Stimulated activated naive CD8-positive, alpha-beta T cell treated with anti-CD3 and anti-CD28 coated beads, Interleukin-15, Interleukin-2, amounts not matched to agents 100 U/mL and 50 U/mL, for 24 hours (primary cell): ENCODE results near the gene TMC1.

Experiments used
- ATAC-seq: fragments of 150-1000 bp; cut with Tn5 transposase; one replicate; pipeline ENCODE4 v1.10.0; 2021
- DNase-seq: peaks from one replicate; pipeline ENCODE4 v3.0.0; 2021

Gene TMC1

DNA sequence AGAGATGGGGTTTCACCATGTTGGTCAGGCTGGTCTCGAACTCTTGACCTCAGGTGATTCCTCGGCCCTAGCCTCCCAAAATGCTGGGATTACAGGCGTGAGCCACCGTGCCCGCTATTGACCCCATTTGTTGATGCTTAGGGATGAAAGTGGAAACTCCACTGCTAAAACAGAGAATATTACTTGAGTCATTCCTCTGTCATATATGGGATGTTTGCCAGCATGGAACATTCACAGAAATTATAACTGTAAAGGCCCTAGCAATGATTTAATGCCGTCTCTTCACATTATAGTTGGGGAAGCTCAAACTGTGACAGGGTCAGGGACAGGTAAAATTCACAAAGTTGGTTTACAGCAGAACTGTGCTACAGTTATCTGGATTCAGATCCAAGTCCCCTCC is 94.5 kb downstream of the TMC1 start:
- no peak for DNase-seq
- no peak for ATAC-seq

DNA sequence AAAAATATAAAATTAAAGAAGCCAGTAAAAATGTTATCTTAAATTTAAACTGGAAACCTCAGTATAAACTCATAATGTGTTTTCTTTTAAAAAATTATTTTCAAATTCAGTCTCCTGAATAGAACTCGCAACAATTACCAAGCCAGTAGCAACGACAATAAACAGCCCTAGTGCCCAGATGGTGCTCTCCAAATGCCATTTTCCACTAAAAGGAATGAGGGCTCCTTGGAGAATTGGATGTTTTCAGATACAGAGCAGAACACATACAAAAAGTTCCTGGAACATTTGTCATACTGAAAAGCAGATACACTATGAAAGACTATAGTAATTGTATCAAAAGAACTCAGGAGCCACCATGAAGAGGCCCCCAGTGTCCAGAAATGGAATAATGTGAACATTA is 97.4 kb downstream of the TMC1 start:
- DNase-seq (no peak), ATAC-seq (no peak)

DNA sequence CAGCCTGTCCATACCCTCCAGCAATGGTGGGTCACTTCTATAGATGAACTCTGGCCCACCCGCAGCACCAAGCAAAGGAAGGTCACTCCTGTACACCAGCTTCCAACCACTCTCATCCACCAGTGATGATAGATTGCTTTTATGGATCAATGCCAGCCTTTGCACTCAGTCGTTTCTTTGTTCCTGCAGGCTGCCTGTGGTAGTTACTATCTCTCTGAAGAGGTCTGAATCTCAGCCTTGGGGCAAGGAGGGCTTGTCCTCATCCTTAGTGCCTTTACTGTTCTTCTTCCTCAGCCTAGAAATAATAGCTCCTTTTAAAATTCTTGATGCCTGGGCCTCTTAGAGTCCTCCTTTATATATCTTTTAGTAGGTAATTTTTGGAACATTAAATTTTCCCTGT is 100.8 kb downstream of the TMC1 start:
- DNase-seq: no peak
- ATAC-seq: no peak

DNA sequence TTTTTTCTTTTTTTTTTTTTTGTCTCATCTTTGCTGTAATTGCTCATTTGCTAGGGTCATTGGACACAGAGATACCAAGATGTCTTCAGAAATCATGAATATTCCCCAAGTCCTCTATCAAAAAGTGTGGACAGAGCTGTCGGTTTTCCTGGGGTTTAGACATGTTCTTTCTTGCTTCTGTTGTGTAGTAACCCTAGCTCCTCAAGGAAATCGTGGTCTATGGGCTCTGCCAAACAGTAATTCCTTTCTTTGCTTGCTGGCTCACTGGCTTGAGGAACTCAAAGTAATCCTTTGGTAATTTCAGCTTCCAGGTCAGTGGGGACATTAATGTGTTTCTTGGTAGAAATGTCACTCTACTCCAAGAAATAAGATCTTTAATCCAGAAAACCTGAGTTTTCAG is 101.7 kb downstream of the TMC1 start:
- ATAC-seq: no peak
- no peak for DNase-seq

DNA sequence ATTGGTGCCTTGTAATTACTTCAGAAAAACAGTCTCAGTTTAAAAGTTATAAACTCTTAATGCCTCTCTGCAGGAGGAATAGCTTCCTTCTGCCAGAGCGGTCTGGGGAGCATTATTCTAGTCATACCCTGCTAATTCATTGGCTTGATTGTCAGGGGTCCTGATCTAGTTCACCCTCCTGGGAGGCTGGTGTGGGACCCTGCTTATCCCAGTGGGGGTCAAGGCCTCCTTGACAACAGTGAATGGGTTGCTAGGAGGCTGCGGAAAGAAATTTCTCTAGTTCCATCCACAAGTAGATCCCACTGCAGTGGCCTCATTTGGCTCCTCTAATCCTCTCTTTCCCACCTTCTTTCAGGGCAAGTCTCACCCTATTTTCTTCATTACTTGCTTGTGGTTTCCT is 105.7 kb downstream of the TMC1 start:
- ATAC-seq (no peak), DNase-seq (no peak)

DNA sequence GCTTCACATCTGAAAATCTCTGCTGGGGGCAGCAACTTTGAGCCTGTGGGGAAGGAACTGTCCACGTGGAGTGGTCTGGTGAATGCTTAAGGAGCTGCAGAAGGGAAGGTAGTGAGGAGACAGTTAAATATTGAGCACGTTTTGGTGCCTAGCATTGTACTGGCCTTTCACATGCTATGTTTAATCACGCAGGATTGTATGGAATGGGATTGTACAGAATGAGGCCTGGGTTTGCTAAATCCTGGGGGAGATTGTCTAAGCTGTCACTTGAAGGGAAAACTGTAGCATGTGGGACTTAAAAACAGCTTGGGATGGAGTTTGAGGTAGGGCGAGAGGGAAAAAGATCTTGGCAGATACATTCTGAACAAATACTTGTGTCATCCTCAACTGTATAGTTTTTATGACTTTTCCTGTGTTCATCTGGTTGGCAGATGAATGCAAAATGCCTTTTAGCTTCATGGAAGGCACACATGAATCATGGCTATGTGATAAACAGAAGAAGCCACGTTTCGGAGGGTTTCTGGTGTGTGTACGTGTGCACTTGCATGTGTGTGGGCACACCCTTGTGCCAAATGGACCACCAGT is 106.6 kb downstream of the TMC1 start:
- ATAC-seq: no peak
- no peak for DNase-seq

DNA sequence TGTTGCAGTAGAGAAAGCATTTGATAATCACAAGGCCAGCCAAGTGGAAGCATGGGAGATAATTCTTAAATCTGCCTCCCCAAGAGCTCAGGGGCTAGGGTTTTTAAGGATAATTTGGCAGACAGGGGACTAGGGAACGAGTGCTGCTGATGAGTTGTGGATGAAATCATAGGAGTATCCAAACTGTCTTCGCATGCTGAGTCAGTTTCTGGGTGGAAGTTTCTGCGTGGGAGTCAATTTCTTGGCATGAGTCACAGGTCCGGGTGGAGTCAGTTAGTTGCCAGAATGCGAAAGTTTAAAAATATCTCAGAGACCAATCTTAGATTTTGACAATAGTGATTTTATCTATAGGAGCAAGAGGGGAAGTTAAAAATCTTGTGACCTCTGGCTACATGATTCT is 112.6 kb downstream of the TMC1 start:
- ATAC-seq (peak; percentile 43), DNase-seq (peak; percentile 16)

DNA sequence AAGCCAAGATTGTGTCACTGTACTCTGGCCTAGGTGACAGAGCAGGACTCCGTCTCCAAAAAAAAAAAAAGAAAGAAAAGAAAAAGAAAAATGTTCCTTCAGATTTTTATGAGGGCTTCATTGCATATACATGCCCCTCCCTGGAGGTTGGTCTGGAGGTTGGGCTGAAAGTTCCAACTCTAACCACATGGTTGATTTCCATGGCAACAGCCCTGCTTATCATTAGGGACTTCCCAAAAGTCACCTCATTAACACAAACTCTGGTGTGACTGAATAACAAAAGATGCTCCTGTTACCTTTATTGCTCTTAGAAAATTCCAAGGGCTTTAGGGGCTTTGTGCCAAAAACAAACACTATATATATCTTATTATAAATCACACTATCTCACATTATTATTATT is 113.8 kb downstream of the TMC1 start:
- ATAC-seq (peak; percentile 81), DNase-seq (peak; percentile 6)

DNA sequence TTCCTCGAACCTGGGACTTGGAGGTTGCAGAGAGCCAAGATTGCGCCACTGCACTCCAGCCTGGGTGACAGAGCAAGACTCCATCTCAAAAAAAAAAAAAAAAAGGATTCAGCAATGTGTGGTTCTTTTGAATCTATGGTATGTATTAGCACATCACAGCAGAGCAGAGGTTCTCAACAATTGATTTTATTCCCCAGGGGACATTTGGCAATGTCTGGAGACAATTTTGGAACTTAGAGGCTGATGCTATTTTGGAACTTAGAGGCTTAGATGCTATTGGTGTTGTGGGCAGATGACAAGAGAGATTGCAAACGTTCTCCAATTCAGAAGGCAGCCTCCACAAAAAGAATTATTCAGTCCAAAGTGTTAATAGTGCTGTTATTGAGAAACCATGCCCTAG is 115.2 kb downstream of the TMC1 start:
- no peak for DNase-seq
- no peak for ATAC-seq

DNA sequence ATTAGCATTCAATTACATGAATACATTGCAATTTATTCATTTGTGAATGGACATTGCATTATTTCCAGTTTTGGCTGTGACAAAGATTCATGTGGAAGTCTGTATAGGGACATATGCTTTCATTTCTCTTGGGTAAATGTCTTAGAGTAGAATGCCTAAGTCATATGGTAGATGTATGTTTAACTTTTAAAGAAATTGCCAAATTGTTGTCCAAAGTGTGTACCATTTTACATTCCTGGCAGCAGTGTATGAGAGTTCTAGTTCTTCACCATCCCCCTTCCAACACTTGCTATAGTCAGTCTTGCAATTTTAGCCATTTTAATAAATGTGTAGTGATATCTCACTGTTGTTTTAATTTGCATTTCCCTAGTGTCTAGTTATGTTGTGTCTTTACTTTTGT is 122.2 kb downstream of the TMC1 start:
- DNase-seq (no peak), ATAC-seq (no peak)

DNA sequence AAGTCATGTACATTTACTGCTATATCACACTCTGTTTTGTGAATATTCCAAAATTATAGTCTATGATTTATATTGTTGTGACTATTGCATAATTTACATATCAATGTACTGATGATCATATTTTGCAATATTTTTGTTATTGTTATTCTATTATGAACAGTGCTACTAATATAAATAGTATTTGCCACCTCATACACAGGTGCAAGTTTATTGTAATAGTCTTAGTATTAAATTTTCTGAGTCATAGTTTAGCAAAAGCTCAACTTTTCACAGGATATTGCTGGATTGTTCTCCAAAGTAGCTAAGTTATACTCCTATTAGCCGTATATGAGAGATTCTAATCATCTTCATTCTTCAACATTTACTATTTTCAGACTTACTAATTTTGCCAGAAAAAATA is 124.7 kb downstream of the TMC1 start:
- no peak for DNase-seq
- ATAC-seq: no peak

DNA sequence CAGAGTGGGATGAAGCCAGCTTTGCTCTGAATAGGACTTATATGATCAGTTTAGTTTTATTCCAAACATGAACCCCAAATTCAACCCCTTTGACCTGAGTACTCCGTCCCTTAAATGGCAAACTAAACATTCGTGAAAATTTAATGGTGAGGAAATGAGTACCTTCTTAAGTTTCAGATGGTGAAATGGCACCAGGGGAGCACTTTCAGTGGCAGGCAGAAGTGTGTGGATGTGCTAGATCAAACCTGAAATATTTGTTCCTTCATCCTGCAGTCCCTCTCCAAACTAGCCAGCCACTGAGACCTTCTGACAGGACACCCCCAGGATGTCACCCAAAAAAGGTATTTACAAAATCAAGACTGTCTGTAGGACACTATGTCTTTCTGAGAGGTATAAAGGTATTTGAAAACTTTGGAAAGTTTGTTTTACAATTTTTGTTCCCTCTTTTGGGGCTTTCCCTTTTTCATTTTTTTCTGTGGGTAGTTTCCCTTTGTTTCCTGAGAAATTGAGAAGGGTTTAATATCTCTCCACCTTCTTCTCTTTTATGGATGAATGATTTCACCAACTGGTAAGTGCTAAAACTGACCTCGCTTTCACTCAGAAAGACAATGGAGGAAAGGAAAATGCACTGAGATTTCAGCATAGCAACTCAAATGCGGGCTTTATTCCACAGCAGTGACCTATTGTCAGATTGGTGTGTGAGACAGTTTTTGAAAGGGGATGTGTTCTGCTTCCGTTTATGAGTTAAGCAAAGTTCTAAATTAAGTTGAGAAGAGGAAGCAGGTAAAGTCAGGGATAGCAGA is 127.1 kb downstream of the TMC1 start:
- ATAC-seq (no peak), DNase-seq (no peak)

DNA sequence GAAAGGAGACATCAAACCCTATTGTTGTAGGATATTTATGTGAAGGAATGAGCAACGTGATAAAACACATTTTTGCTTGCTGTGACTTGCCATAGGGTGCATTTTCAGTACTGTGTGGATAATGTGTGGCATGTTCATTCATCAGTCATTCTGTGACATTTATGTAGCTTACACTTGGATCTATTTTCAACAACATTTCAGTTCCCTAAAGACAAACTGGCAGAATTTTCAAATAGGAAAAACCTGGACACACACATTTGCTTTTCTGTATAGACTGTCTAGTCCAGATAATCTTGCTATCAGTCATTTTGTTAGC is 127.7 kb downstream of the TMC1 start:
- no peak for DNase-seq
- no peak for ATAC-seq

DNA sequence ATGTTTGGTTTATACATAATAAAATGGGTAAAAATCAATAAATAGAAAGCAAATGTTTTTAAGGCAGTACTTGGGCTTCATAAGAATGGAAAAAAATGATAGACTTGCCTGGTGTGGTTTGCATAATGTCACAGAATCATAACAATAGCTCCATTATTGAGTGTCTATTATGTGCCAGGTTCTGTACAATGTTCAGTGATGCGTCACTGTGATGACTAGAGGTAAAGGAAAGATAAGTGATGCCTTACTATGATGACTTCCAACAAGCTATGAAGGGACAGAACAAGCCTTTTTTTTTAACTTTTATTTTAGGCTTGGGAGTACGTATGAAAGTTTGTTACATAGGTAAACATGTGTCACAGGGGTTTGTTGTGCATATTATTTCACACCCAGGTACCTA is 128.8 kb downstream of the TMC1 start:
- no peak for ATAC-seq

DNA sequence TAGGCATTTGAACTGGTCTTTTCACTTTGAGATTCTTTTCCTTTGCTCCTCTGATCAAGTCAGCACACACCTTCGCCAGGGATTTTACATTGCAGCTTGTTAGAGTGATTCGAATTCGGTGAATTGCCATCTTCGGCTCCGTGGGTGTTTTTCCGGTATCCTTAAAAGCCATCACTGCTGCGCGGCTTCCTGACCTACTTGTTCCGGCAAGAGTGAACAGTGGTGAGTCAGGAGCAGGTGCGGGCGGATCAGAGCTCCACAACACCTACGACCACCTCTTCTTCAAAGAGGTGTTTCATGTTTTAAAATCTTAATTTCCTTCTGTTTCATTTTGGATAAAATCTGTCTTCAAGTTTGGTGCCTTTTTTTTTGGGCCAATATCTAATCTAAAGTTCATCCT is 134.6 kb downstream of the TMC1 start:
- DNase-seq: no peak
- no peak for ATAC-seq

More for the DNA sequence above, 128.8 kb downstream of the TMC1 start:
- no peak for DNase-seq

DNA sequence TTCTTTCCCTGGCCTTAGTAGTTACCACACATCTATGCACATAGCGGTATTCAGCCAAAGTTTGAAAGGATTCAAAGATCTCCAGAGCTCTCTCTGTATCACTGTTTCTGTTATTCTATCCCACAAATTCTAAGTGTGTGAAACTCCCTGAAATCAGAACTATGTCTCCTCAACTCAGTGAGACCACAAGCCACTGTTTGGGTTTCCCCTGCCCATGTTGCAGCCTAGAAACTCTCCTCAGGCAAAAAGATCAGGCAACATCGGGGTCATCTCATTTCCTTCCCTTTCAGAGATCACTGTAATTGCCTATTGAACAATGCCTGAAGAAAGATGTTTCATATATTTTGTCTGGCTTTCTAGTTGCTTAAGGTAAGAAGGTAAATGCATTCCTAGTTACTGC is 135.6 kb downstream of the TMC1 start:
- no peak for ATAC-seq
- no peak for DNase-seq

DNA sequence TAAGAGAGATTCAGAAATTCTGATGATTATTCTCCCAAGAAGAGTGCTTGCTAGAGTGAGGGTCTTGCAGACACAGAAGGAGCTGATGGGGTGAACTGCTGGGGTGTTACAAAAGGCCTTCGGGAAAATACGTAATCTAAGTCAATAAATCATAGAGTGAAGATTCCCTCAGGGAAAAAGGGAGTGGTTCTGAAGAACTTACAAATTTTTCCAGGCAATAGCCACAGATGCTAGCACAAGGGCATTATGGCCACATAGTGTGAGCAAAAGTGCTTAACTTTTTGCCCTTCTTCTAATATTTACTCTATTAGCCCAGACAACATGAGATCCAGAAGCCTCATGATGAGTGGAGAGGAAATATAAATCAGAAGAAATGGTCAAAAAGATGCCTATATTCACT is 137.3 kb downstream of the TMC1 start:
- ATAC-seq (no peak), DNase-seq (no peak)

DNA sequence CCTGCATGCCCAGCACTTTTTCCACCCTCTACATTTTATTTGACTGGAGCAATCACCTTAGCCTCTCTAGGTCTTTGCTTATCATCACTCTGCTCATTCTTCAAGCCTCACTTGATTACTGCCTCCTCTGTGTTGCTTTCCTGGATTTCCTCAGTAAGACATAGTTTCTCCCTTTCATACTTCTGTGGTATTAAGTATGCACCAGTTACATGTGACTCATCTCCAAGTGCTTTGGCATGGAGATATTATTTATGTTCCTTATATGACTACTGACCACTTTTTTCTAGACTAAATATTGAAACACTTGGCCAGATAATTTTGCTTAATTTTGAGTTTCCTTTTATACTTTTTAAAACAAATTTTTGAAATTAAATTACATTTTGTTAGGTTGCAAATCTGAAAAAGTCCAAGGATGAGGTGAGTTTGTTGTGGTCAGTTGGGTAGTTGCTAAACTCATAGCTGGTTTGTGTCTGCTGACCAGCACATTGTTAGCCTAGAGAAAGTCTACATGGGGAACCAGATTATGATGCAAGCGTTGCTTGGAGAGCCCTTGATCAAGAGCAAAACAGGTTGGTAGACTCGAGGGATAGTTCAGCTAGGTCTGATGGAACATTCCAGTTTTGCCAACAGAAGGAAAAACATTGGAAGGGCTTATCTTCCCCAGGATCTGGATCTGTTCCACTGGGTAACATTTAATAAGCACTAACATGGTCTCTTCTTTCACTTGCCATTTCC is 140.2 kb downstream of the TMC1 start:
- no peak for DNase-seq
- no peak for ATAC-seq

DNA sequence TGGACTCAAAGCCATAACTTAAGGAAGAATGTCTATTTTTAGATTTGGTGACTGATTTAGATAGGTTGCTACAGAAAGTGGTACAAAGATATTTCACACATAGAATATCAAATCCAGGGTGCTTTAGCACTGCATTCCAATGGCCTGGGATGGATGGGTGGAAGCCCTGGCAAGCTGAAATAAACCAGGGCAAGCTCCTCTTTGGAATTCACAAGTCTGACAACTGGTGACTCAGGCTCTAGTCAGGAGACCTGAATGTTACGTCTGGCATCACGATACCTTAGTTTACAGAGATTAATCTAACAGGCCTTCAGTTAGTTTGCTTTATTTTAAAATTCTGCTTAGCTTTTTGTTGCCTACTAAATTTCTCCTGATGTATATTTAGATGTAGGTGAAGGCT is 144.0 kb downstream of the TMC1 start:
- DNase-seq (no peak), ATAC-seq (no peak)

DNA sequence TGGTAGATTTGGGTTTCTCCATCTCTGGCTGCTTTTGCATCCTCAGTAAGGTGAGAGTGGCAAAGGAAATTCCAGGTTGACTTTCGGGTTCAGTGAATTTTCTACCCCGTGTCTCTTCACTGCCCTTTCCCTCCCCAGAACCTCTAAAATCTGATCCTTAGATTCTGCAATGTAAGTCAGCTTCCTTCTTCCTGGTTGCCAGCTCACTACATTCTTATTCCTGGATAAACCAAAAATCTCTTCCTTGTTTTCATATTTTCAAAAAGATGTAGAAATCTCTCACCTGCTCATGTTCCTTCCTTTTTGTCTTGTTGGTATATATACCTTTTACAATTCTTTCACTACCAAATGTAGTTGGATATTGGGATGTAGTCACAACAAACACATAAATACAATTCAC is 145.8 kb downstream of the TMC1 start:
- ATAC-seq (no peak), DNase-seq (no peak)

DNA sequence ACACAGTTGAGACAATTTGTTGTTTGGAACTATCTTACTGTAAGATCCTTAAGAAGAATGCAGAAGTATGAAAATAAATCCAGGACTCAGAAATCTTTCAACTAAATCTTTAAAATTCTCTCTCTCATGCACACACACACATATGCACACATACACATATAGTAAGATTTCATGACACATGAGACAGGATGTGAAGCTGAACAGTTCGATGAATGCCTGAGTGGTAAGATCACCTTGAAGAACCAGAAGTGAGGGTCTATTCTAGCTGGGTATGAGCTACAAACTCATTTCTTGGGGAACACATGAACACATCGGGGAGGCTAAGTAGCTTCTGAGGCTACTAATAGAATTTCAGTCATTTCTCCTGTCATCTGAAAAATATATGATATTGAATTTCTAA is 153.6 kb downstream of the TMC1 start:
- DNase-seq (no peak), ATAC-seq (no peak)

DNA sequence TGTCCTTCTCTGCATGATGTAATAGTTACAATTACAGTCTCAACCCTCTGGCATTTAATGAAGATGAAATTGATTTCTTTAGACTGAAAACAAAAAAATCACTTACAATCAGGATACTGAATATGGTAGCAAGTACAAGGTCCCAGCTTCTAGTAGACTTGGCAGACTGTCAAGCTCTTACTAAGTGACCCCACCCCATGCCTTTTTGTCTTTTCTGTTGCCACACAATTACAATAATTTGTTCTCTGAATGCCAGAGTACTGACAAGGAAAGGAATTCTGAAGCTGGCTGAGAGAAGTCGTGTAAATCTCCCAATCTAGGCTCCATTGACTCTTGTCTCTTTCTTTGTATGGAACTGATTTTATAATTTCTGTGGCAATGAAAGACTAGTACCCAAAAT is 154.2 kb downstream of the TMC1 start:
- no peak for ATAC-seq

DNA sequence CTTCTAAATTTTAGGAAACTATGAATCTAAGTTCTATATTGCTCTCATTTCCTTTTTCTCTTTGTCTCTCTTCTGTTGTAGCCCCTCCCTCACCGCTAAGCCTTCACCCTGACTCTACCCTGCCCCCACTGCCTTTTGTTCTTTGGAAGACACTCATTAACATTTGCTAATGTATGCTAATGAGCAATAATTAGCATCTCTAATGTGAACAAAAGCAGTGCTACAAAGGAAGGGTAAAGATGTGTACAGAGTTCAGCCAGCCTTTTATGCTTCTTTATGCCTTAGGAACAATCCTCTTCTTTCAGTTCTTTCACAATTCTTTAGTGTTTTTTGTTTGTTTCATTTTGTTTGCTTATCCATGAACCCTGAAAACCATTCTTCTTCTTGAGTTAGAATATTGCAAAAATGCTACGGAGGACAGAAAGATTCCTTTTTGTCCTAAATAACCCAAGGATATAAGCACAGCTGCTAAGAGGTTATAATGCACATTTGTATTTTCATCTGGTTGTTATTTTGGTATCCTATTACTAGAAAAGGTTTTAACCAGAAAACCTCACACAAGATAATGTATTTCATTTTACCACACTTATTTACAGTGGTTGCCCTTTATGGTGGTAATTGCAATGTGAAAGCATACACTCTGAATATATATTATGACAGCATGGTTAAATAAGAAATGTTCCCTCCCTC is 159.3 kb downstream of the TMC1 start:
- DNase-seq: no peak
- no peak for ATAC-seq

More for the DNA sequence above, 154.2 kb downstream of the TMC1 start:
- DNase-seq: no peak
